Rectal smooth muscle tissue (tissue), 1 donor: Measurements from ENCODE around the gene THADA.

Experiments
- H3K27ac ChIP-seq: one replicate; pipeline ENCODE4 v1.7.0; 2013; ENCODE audit warnings: low read depth, low read length, inconsistent platforms
- H3K27me3 ChIP-seq: one replicate; pipeline ENCODE4 v1.7.0; 2013; ENCODE audit warnings: low read length; ENCODE audit not compliant: control insufficient read depth, insufficient read depth
- H3K36me3 ChIP-seq: one replicate; pipeline ENCODE4 v1.7.0; 2013; ENCODE audit warnings: low read length; ENCODE audit not compliant: control insufficient read depth, insufficient read depth
- H3K4me1 ChIP-seq: one replicate; pipeline ENCODE4 v1.7.0; 2013; ENCODE audit warnings: low read length; ENCODE audit not compliant: control insufficient read depth, insufficient read depth
- H3K4me3 ChIP-seq: one replicate; pipeline ENCODE4 v1.7.0; 2013; ENCODE audit warnings: low read length
- H3K9ac ChIP-seq: one replicate; pipeline ENCODE4 v1.7.0; 2013; ENCODE audit warnings: low read length

The THADA gene

GRCh38 chr2:43180897-43181296 lies 414.9 kb downstream of the THADA start:
- Histone ChIP-seq H3K36me3 (no peaks in the 10 kb centered on the region), H3K4me1 (peaks cover 9% of the 10 kb centered on the region), H3K9ac (no peak overlapping the region), H3K4me3 (no peak overlapping the region), H3K27ac (no peak overlapping the region), H3K27me3 (no peaks in the 10 kb centered on the region)
